Endothelial cell of umbilical vein (primary cell): ENCODE data around the gene FRY.

Source experiments
- CTCF ChIP-seq, 2 donors: IDR thresholded peaks; 1 replicate in 1 of 2; 2 replicates in 1 of 2; pipeline ENCODE4 v1.5.1; 2011; ENCODE audit warnings: low read length in 2 of 2, mild to moderate bottlenecking in 2 of 2, moderate library complexity in 2 of 2, control low read depth in 1 of 2, inconsistent platforms in 1 of 2, low read depth in 1 of 2; ENCODE audit not compliant: insufficient read depth in 1 of 2; ENCODE audit errors: extremely low read depth in 1 of 2
- EZH2 ChIP-seq: IDR thresholded peaks from 2 replicates; pipeline ENCODE4 v1.6.1; 2012; ENCODE audit warnings: borderline replicate concordance, low read depth, mild to moderate bottlenecking, moderate library complexity, low read length, inconsistent platforms; ENCODE audit not compliant: severe bottlenecking
- POLR2AphosphoS5 ChIP-seq: IDR thresholded peaks from 2 replicates; pipeline ENCODE4 v1.6.1; 2012; ENCODE audit warnings: low read depth, mild to moderate bottlenecking, control low read depth, low read length, moderate library complexity; ENCODE audit not compliant: insufficient read depth
- TF ChIP-seq, protein P1 (sequence below): IDR thresholded peaks from 2 replicates; pipeline ENCODE4 v1.6.1; 2011; ENCODE audit not compliant: insufficient read depth, insufficient read length

DNA sequence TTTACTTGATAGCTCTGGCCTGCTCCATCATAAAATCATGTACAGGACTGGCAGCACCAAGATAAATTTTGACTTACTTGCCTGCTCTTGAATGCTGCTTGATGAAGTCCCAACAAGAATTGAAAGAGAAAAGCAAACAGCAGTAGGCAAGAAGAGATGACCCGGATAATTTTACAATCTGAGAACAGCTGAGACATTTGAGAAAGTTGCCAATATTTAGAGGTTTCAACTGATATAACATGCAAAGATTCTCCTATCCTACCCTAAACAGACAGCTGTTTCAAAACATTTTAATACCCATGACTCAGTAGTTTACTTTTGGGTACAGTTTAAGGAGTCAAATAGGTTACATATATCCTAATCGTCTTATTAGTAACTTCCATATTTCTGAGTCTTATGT, 5.9 kb downstream of the FRY start:
- no peak for TF ChIP-seq CTCF (IDR thresholded peaks at IDR 0.05; ENCODE audit: extremely low read depth in 1 of 2, insufficient read depth in 1 of 2, low read depth in 1 of 2, low read length in 2 of 2)
- no peak for TF ChIP-seq EZH2
- TF ChIP-seq POLR2AphosphoS5, result no peak
- TF ChIP-seq, protein P1, sequence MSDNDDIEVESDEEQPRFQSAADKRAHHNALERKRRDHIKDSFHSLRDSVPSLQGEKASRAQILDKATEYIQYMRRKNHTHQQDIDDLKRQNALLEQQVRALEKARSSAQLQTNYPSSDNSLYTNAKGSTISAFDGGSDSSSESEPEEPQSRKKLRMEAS, result no peak
